Inferior parietal cortex (tissue), 1 donor: ENCODE results near the gene LYPD6B.

ENCODE experiments used
- DNase-seq: peaks from one replicate; pipeline ENCODE4 v3.0.0-alpha.2; 2016; ENCODE audit errors: extremely low spot score

The LYPD6B gene

GRCh38 chr2:149039213-149039724 is 770 bp downstream of the LYPD6B start:
- DNase-seq = no peak

GRCh38 chr2:149040451-149040850 is 2.0 kb downstream of the LYPD6B start:
- DNase-seq = no peak

- no peak for DNase-seq
These were observed 3.0 kb downstream of the LYPD6B start for GRCh38 chr2:149041482-149041881.

- DNase-seq = no peak
These were observed 4.4 kb downstream of the LYPD6B start for GRCh38 chr2:149042881-149043280.

- no peak for DNase-seq
These were observed 6.0 kb downstream of the LYPD6B start for GRCh38 chr2:149044500-149044899.

- DNase-seq = no peak
These were observed 8.6 kb downstream of the LYPD6B start for GRCh38 chr2:149047118-149047517.

- DNase-seq = no peak
These were observed 10.6 kb downstream of the LYPD6B start for GRCh38 chr2:149049142-149049541.

- DNase-seq = no peak
These were observed 11.7 kb downstream of the LYPD6B start for GRCh38 chr2:149050188-149050587.

- DNase-seq = no peak
These were observed 17.3 kb downstream of the LYPD6B start for GRCh38 chr2:149055751-149056150.

GRCh38 chr2:149056541-149057255 is 18.2 kb downstream of the LYPD6B start:
- no peak for DNase-seq

GRCh38 chr2:149057401-149057800 is 18.9 kb downstream of the LYPD6B start:
- DNase-seq = no peak

GRCh38 chr2:149058936-149059335 is 20.4 kb downstream of the LYPD6B start:
- DNase-seq = no peak

- DNase-seq = no peak
These were observed 21.3 kb downstream of the LYPD6B start for GRCh38 chr2:149059822-149060221.

- no peak for DNase-seq
These were observed 22.7 kb downstream of the LYPD6B start for GRCh38 chr2:149061133-149061745.

GRCh38 chr2:149062531-149062930 is 24.0 kb downstream of the LYPD6B start:
- no peak for DNase-seq

GRCh38 chr2:149063177-149063576 is 24.7 kb downstream of the LYPD6B start:
- no peak for DNase-seq

- DNase-seq = no peak
These were observed 25.9 kb downstream of the LYPD6B start for GRCh38 chr2:149064365-149064841.

- DNase-seq = no peak
These were observed 26.5 kb downstream of the LYPD6B start for GRCh38 chr2:149064856-149065630.

- no peak for DNase-seq
These were observed 29.9 kb downstream of the LYPD6B start for GRCh38 chr2:149068225-149068995.

GRCh38 chr2:149068996-149069888 is 30.7 kb downstream of the LYPD6B start:
- DNase-seq = no peak
